ENCODE data around the gene FTCD.
"Not testable (repeated sequence)": the region's sequence is repeated elsewhere in the genome, so short reads cannot be mapped to it uniquely, and the experiment has no call there.

Gene FTCD

GRCh38 chr21:46155514-46156377 lies at the start of gene FTCD:
Gene FTCD (minus strand): TSS chr21:46155579. CDS start chr21:46155523, 56 bp downstream.
- in situ Hi-C loops (cut with MboI; ENCODE audit: low pct_unique_long_range_greater_than_20kb, low sequenced_read_pairs, unreplicated experiment), result no loop called here
- no peak for DNase-seq (ENCODE audit: low spot score)
- no peak for TF ChIP-seq CTCF (IDR thresholded peaks at IDR 0.05; ENCODE audit: extremely low read depth, insufficient read depth, missing control alignments)

- DNase-seq (ENCODE audit: low spot score), result no peak
- in situ Hi-C loops (cut with MboI; ENCODE audit: low pct_unique_long_range_greater_than_20kb, low sequenced_read_pairs, unreplicated experiment), result no loop called here
- no peak for TF ChIP-seq CTCF (IDR thresholded peaks at IDR 0.05; ENCODE audit: extremely low read depth, insufficient read depth, missing control alignments)
Measured at GRCh38 chr21:46205166-46205565, 49.8 kb upstream of the FTCD start.

- in situ Hi-C loops (cut with MboI; ENCODE audit: low pct_unique_long_range_greater_than_20kb, low sequenced_read_pairs, unreplicated experiment), result no loop called here
- DNase-seq (ENCODE audit: low spot score), result no peak
- TF ChIP-seq CTCF (IDR thresholded peaks at IDR 0.05; ENCODE audit: extremely low read depth, insufficient read depth, missing control alignments), result no peak
Measured at GRCh38 chr21:46203203-46203600, 47.8 kb upstream of the FTCD start.

GRCh38 chr21:46202592-46203202 lies 47.3 kb upstream of the FTCD start:
- DNase-seq (ENCODE audit: low spot score), result no peak
- in situ Hi-C loops (cut with MboI; ENCODE audit: low pct_unique_long_range_greater_than_20kb, low sequenced_read_pairs, unreplicated experiment), result no loop called here
- TF ChIP-seq CTCF (IDR thresholded peaks at IDR 0.05; ENCODE audit: extremely low read depth, insufficient read depth, missing control alignments), result no peak

GRCh38 chr21:46200877-46201803 lies 45.8 kb upstream of the FTCD start:
- in situ Hi-C loops (cut with MboI; ENCODE audit: low pct_unique_long_range_greater_than_20kb, low sequenced_read_pairs, unreplicated experiment); DNase-seq (ENCODE audit: low spot score): not testable (repeated sequence)

GRCh38 chr21:46199436-46200373 lies 44.3 kb upstream of the FTCD start:
- DNase-seq (ENCODE audit: low spot score), result no peak

More at GRCh38 chr21:46199436-46200373, 44.3 kb upstream of the FTCD start:
- in situ Hi-C loops (cut with MboI; ENCODE audit: low pct_unique_long_range_greater_than_20kb, low sequenced_read_pairs, unreplicated experiment), result no loop called here
- TF ChIP-seq CTCF (IDR thresholded peaks at IDR 0.05; ENCODE audit: extremely low read depth, insufficient read depth, missing control alignments), result no peak
